SK-N-MC (cell line): ENCODE results near the gene STPG1.

Experiments used
- DNase-seq: peaks from one replicate; pipeline ENCODE4 v3.0.0-alpha.2; 2011; ENCODE audit warnings: low read depth, low spot score
- H3K27ac ChIP-seq: fragments of 200-600 bp; sonication (generic); 2 replicates; pipeline ENCODE4 v1.5.1; 2016; ENCODE audit warnings: mixed run types
- H3K36me3 ChIP-seq: fragments of 200-600 bp; sonication (generic); 2 replicates; pipeline ENCODE4 v1.6.1; 2017; ENCODE audit warnings: antibody characterized with exemption, low read length, mixed read lengths; ENCODE audit not compliant: insufficient read depth
- H3K4me3 ChIP-seq: fragments of 200-600 bp; sonication (generic); 2 replicates; pipeline ENCODE4 v1.5.1; 2016
- H3K9ac ChIP-seq: fragments of 200-600 bp; sonication (generic); 2 replicates; pipeline ENCODE4 v1.8.0; 2017; ENCODE audit warnings: mixed run types, mixed read lengths; ENCODE audit not compliant: insufficient read length
- H3K9me3 ChIP-seq: fragments of 200-600 bp; sonication (generic); 2 replicates; pipeline ENCODE4 v1.6.1; 2017; ENCODE audit warnings: low read depth, mild to moderate bottlenecking, antibody characterized with exemption, low read length, moderate library complexity, mixed read lengths
- EZH2 ChIP-seq: fragments of 200-600 bp; sonication (generic); IDR thresholded peaks from one replicate; pipeline ENCODE4 v1.6.1; 2017; ENCODE audit warnings: antibody characterized with exemption
- FOXP2 ChIP-seq: optimal IDR thresholded peaks from 2 replicates; pipeline ENCODE3; 2011; ENCODE audit warnings: mild to moderate bottlenecking, moderate library complexity; ENCODE audit not compliant: insufficient read depth; ENCODE audit errors: extremely low read length, control extremely low read depth
- POLR2AphosphoS5 ChIP-seq: IDR thresholded peaks from 2 replicates; pipeline ENCODE4 v1.6.1; 2012; ENCODE audit warnings: mild to moderate bottlenecking, low read depth, low read length, borderline replicate concordance

The STPG1 gene

GRCh38 chr1:24392604-24392946 is 21.0 kb downstream of the STPG1 start:
- no peaks in the 10 kb centered on the region for H3K36me3 ChIP-seq
- H3K27ac ChIP-seq, result no peak overlapping the region
- no peak overlapping the region for H3K4me3 ChIP-seq
- no peak overlapping the region for H3K9ac ChIP-seq
- TF ChIP-seq EZH2 (no peak), FOXP2 (no peak), POLR2AphosphoS5 (no peak)
- DNase-seq, result no peak
- H3K9me3 ChIP-seq, result no peaks in the 10 kb centered on the region

- H3K4me3 ChIP-seq, result no peak overlapping the region
- TF ChIP-seq EZH2 (no peak), FOXP2 (no peak), POLR2AphosphoS5 (no peak)
- no peaks in the 10 kb centered on the region for H3K9me3 ChIP-seq
- no peak for DNase-seq
- peak overlapping the region; percentile 44 for H3K27ac ChIP-seq
- no peak overlapping the region for H3K9ac ChIP-seq
- no peaks in the 10 kb centered on the region for H3K36me3 ChIP-seq
Observed at GRCh38 chr1:24391882-24392603, 21.5 kb downstream of the STPG1 start.

DNA sequence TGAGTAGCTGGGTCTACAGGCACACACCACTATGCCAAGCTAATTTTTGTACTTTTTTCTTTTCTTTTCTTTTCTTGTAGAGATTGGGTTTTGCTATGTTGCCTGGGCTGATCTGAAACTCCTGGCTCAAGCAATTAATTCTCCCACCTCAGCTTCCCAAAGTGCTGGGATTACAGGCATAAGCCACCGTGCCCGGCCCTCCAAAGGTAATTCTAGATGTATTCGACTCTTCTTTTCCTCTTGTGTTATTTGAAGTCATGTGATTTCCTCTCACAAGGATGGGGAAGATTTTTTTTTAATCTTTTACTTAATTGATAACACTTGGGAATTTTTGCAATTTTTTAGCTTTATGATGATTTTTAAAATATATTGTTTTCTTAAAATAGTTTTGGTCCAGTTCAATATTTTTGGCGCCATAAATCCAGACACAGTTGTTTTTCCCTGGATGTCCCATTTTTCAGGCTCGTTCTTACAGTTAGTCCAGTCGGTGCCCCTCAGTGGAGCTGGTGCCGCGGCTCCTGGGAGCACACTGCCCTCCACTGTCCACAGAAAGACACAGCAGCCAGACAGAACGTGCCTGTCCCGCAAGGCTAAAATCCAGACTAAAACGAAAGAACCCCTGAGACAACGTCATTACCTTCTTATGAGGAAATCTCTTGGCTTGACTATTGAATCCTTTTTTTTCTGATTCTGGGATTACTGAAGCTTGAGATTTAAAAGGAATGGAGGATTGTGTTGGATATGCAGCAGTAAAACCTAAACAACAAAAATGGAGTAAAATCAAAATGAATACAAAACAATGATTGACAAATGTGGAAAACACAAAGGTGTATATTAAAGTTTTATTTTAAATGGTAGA is 22.4 kb downstream of the STPG1 start:
- H3K9me3 ChIP-seq, result no peaks in the 10 kb centered on the region
- peak overlapping the region; percentile 46 for H3K4me3 ChIP-seq
- TF ChIP-seq FOXP2 (no peak), EZH2 (no peak), POLR2AphosphoS5 (no peak)
- no peaks in the 10 kb centered on the region for H3K36me3 ChIP-seq
- DNase-seq, result peak; percentile 56
- H3K9ac ChIP-seq, result no peak overlapping the region
- no peak overlapping the region for H3K27ac ChIP-seq

DNA sequence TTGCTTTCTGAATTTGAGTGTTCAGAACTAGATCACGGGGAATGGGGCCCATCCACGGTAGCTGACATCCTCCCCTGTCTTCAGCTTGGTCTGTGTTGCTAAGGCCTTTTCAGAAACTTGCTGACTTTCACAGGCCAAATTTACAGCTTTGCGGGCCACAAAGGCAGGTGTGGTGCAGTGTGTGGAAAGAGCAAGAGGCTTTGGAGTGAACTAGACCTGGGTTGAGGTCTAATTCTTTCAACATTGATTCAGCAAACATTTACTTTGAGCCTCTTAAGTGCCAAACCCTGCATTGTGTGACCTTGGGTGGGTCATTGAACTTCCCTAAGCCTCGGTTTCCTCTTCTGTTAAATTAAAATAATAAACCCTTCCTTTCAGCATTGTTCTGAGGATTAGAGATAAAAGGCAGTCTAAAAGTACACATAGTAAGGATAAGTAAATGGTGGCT is 24.3 kb downstream of the STPG1 start:
- H3K27ac ChIP-seq, result no peak overlapping the region
- TF ChIP-seq EZH2 (no peak), FOXP2 (no peak), POLR2AphosphoS5 (no peak)
- H3K9ac ChIP-seq, result no peak overlapping the region
- no peak for DNase-seq
- no peaks in the 10 kb centered on the region for H3K9me3 ChIP-seq
- no peak overlapping the region for H3K4me3 ChIP-seq
- H3K36me3 ChIP-seq, result no peaks in the 10 kb centered on the region

DNA sequence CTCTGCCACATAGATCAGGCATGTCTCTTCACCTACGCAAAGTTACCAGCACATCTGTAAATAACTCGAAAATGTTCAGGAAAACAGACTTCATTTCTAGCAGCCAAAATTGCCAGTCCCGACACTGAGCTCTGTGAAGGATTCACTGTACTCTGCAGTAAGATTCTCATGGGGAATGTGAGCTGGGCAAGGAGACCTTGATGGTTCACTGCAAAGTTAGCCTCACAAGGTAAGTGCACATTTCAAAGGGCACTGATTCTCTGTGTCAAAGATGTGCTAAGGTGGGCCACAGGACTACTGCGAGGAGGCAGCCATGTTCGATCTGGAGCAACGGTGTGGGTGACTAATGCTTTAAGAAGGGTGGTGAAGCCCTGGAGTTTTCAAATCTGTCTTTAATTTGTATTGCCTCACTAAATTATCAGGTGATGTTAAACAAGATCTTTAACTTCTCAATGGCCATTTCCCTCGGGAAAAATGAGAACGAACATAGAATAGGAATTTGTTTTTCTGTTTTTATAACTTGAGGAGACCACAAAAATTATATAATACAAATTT is 25.2 kb downstream of the STPG1 start:
- no peak overlapping the region for H3K4me3 ChIP-seq
- TF ChIP-seq EZH2, result no peak
- no peak for TF ChIP-seq POLR2AphosphoS5
- TF ChIP-seq FOXP2, result no peak
- DNase-seq, result no peak
- H3K9ac ChIP-seq, result no peak overlapping the region
- no peaks in the 10 kb centered on the region for H3K9me3 ChIP-seq
- H3K27ac ChIP-seq, result no peak overlapping the region
- no peaks in the 10 kb centered on the region for H3K36me3 ChIP-seq

DNA sequence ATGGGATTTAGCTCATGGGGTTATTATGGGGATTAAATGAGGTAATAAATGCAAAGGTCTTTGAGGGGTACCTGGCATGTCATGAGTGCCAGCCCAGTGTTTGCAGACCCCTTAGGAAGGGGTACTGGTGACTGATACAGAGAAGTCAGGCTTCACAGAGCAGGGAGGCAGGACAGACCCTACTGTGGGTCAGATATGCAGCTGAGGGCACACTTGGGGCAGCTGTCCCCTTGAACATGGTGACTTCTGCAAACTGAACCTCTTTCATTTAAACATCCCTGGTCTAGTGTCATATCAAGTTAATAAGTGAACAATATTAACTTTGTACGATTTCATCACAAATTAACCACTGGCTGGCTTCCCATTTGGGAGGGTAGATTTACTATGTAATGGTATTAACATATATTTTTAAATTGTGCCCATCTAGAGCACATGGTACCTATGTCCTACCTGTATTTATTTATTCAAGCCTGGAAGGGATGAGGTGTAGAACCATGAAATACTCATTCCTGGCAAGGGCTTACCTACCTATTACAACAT is 25.9 kb downstream of the STPG1 start:
- no peak for TF ChIP-seq POLR2AphosphoS5
- TF ChIP-seq EZH2, result no peak
- no peak for TF ChIP-seq FOXP2
- DNase-seq, result no peak
- no peak overlapping the region for H3K27ac ChIP-seq

GRCh38 chr1:24386931-24387330 is 26.7 kb downstream of the STPG1 start:
- no peak for TF ChIP-seq POLR2AphosphoS5
- TF ChIP-seq EZH2, result no peak
- no peak for TF ChIP-seq FOXP2
- Histone ChIP-seq H3K4me3 (no peak overlapping the region), H3K9me3 (no peaks in the 10 kb centered on the region), H3K27ac (no peak overlapping the region), H3K9ac (no peak overlapping the region), H3K36me3 (no peaks in the 10 kb centered on the region)
- no peak for DNase-seq

More for the DNA sequence above, 25.9 kb downstream of the STPG1 start:
- H3K4me3 ChIP-seq, result no peak overlapping the region
- no peak overlapping the region for H3K9ac ChIP-seq
- H3K36me3 ChIP-seq, result no peaks in the 10 kb centered on the region
- no peaks in the 10 kb centered on the region for H3K9me3 ChIP-seq

- DNase-seq, result no peak
- no peaks in the 10 kb centered on the region for H3K9me3 ChIP-seq
- TF ChIP-seq POLR2AphosphoS5 (no peak; the same call in 1 of the 2 replicates), EZH2 (no peak), FOXP2 (no peak)
- no peak overlapping the region for H3K27ac ChIP-seq
- peak overlapping the region; percentile 36 for H3K4me3 ChIP-seq
- H3K36me3 ChIP-seq, result no peaks in the 10 kb centered on the region
- H3K9ac ChIP-seq, result no peak overlapping the region
Observed at GRCh38 chr1:24386241-24386640, 27.3 kb downstream of the STPG1 start.
